GM18951 (cell line): ENCODE measurements around the gene EFHC2.

Experiments
- POLR2A ChIP-seq: IDR thresholded peaks from 4 replicates; pipeline ENCODE4 v1.6.1; 2011; ENCODE audit warnings: mild to moderate bottlenecking; ENCODE audit not compliant: insufficient read length, insufficient read depth; ENCODE audit errors: extremely low read depth
- in situ Hi-C: fragments of 300-500 bp; cut with MboI; formaldehyde crosslinking; loops from one replicate; pipeline ENCODE4 v1.12.0; 2022; ENCODE audit warnings: low sequenced_read_pairs, mixed read lengths, inconsistent platforms; ENCODE audit not compliant: unreplicated experiment

Gene EFHC2, protein sequence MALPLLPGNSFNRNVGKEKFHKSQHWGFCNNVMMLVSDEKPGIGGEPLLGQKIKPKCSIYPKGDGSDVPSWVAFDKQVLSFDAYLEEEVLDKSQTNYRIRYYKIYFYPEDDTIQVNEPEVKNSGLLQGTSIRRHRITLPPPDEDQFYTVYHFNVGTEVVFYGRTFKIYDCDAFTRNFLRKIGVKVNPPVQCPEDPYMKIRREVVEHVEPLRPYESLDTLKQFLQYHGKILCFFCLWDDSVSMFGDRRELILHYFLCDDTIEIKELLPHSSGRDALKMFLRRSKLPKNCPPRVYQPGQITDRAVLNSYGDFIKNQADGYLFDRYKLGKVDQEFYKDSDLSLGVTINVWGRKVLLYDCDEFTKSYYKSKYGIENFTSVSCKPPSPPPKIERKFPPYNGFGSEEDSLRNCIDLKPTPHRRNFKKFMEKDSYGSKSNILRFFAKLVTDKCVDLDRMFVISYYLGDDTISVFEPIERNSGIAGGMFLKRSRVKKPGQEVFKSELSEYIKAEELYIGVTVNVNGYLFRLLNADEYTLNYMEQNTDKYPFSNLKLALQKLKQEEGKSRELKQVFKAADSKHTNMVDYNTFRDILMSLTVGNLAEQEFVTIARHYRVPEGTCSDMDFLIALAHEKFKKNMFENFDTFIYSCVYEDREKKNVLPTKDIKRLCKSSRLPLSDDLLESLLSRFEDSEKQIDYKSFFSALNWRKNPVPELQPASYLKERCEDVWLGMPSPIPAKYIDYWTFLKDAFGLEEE

DNA sequence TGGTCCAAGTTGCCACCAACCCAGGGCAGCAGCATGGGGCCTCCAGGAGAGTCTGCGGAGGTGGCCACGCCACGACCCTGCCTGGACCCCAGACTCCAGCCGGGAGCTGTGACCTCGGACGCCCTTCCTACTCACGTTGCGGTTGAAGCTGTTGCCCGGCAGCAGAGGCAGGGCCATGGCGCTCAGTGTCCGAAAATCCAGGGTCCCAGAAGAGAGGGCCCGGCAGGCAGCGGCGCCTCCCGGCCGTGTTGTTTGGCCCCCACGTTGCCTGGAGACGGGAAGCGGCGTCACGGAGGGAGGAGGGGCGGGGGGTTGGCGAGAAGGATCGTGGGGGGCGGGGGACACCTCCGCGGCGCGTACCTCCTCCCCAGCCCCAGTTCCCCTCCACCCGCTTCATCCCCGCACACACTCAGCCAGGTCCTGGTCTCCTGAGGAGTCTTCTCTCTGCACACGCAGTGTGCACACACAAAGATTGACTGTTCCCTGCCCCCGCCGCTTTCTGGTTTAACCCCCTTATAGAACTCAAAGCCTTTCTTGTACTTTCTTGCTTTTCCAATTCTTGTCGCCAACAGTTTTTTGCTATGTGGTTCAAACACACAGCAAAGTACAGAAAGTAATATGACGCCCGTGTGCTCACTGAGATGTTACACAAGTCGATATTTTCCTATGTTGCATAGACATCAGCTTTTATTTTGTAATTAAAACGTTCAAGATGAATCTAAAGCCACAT, at the start of gene EFHC2:
TSS of gene EFHC2 (minus strand) at position 261 of the 730 bp plus-strand sequence. CDS start at position 177, 84 bp downstream.
- TF ChIP-seq POLR2A = no peak
- in situ Hi-C loops = no loop called here

DNA sequence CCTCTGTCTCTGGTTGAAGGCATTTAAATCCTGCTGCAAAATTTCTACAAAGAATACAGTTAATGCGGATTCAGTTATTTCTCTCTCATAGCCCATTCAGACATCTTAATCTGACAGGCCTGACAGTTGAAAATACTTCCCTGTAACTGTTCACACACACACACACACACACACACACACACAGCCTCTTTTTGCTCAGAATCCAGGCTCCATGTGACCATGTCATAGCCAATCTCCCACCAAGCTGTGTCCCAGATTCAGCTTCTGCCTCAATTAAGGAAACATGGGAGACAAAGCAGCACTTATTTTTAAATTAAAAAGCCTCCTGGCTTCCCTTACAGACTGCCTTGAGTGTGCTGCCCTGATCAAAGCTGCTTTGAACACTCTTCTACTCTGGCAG, 49.3 kb upstream of the EFHC2 start:
- TF ChIP-seq POLR2A = no peak
- in situ Hi-C loops = no loop called here

DNA sequence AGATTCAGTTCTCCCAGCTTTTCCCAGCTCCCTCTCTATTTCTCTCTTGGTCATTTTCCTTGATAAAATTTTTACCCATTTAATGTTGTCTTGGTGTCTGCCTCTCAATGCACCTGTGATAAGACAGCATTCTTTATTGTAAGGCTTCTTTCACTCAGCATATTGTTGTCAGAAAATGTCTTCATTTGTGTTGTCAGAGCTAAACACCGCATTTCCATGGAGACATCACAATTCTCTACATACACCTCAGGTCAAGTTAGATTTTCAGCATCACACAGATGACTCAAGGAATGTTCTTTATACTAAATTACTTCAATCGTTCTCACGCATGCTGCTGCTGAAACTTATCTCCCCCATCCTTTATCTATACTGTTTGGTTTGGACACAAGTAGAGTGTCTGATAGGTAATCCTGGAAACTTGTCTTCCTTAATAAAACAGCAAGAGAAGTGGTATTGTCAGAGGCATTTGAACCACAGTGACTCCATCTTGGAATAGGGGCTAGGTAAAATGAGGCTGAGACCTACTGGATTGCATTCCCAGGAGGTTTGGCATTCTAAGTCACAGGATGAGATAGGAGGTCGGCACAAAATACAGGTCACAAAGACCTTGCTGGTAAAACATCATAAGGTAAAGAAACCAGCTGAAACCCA, 41.3 kb upstream of the EFHC2 start:
- TF ChIP-seq POLR2A = no peak
- in situ Hi-C loops = no loop called here

DNA sequence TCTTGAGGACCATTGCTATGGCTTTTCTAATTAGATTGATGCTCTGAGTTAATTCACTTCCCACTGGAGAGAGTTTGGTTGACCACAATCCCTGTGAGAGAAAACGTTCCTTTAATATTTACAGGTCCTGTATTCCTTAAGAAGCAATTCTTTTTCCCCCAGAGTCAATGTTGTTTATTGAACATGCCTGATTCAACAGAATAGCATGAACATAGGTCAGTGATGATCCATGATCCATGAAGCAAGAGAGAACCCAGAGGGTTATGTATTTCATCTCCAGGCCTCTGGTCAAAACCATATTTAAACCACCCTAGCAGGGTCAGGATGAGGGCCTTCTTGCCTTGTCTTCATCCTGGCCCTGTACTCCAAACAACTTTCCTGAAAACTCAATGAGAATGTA, 39.4 kb upstream of the EFHC2 start:
- no peak for TF ChIP-seq POLR2A
- in situ Hi-C loops = no loop called here

DNA sequence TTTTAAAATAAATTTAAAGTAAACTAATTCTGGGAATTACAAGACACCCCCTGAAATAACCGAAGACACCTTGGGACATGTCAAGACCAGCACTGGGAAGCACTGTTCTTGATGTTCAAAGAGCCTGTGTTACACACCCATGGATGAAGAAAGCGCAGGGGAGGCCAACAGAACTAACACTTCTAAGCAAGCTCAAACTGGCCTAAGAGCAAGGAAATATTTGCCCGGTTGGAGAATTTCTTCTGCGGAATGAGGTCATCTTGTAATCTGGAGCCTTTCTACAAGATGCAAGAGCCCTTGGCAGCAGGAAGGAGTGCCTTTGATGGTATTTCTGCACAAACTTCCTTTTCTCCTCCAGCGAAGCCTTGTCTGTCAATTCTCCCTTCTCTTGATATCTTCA, 9.3 kb upstream of the EFHC2 start:
- no peak for TF ChIP-seq POLR2A
- in situ Hi-C loops = no loop called here

DNA sequence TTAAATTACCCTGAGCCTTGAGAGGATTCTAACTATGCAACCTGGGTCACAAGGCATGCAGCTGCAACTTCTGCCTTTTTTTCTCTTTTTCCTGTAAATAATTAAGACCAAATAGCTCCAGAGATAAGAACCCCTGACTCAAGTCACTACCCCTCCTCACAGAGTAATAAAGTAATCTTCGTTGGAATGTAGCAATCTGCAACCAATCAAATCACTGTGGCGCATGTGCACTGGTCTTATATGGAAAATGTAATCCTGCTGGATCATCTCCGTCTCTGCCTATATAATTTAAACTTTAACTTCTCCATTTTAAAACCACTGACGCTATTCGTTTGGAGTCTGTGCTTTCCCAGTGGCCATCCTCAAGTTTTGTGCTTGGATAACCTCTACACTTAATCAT, 6.1 kb upstream of the EFHC2 start:
- in situ Hi-C loops = no loop called here
- no peak for TF ChIP-seq POLR2A

DNA sequence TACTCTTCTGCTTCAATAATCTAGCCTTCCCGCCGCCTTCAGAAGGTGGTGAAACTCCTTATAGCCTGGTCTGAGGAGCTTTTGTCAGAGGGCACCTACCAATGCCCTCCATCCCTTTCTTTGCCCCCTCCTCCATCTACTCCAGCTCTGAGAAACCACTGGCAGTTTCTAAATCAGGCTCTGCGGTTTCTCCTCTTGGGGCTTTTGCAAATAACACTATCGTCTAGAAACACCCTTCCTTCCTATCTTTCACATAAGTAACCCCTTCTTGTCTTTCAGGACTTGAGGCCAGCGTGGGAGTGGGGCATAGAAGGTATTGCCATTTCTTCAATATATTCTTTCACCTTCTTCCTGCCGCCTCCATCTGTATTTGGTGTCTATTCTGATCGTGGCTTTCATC, 1.2 kb upstream of the EFHC2 start:
- in situ Hi-C loops = no loop called here
- TF ChIP-seq POLR2A = no peak

DNA sequence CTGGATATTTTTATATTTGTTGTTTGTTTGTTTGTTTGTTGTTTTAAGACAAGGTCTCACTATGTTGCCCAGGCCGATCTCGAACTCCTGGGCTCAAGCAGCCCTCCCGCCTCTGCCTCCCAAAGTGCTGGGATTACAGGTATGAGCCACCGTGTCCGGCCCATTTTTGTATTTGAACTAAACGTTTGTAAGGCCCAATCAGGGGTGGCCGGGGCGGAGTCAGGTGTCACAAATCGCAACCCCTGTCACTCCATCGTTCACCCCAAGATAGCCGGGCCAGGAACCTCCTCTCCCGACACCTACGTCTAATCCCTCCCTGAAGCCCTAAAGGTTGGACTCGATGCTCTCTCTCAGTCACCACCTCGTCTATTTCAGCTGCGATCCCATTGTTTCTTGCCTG, 722 bp upstream of the EFHC2 start:
- in situ Hi-C loops = no loop called here

DNA sequence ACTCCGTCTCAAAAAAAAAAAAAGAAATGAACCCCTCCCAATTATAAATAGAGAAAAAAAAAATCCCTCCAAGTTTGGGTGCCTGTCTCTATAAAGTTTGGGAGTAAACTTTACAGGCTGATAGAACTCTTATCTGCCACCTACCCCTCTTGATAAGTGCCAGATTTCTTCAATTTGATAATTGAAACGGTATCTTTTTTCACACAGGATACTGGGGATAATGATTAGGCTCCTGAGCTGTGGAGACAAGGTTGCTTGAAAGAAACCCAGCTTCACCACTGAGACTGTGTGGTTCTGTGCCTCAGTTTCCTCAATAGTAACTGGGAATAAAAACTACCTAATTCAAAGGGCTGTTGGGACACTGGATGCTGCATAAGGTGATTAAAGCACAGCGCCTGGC, 606 bp downstream of the EFHC2 start:
- TF ChIP-seq POLR2A = no peak
- in situ Hi-C loops = no loop called here

More for the DNA sequence above, 722 bp upstream of the EFHC2 start:
- TF ChIP-seq POLR2A = no peak

DNA sequence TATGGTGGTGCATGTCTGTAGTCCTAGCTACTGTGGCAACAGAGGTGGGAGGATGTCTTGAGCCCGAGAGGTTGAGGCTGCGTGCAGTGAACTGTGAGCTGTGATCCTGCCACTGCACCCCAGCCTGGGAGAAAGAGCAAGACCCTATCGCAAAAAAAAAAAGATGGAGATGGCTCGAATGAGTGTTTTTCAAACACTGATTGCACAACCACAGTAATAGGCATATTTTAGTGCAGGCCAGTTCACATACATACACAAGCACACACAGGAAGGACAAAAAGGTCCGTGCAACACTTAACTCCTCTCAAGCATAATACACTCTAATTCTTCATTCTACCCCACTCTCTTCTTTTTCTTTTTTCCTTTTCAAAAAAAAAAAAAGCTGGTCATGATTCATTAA, 5.1 kb downstream of the EFHC2 start:
- TF ChIP-seq POLR2A = no peak
- in situ Hi-C loops = no loop called here

DNA sequence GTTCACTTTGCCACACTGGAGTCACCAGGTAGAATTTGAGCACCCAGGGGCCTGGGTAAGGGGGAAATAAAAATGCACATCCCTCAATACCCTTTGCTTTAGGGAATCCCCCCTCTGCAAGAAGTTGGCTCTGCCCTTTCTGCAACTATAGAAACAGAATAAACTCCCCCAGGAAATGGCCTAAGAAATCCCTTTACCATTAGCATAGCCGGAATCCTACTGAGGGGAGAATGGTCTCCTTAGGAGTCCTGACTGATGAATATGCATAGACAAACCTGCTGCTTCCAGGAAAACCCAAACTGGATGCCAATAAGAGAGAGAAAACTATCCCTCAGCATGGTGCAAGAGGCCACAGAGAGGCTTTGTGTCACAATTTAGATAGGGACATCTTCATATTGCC, 11.0 kb downstream of the EFHC2 start:
- in situ Hi-C loops = no loop called here
- TF ChIP-seq POLR2A = no peak

DNA sequence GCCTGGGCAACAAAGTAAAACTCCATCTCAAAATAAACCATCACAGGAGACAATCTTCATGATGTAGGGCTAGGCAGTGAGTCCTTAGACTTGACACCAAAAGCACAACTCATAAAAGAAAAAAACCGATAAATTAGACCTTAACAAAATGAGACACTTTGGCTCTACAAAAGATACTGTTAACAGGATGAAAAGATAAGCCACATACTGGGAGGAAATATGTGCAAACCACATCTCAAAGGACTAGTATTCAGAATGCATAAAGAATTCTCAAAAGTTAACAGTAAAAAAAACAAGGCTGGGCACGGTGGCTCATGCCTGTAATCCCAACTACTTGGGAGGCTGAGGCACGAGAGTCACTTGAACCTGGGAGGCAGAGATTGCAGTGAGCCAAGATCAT, 13.2 kb downstream of the EFHC2 start:
- in situ Hi-C loops = no loop called here
- TF ChIP-seq POLR2A = no peak

DNA sequence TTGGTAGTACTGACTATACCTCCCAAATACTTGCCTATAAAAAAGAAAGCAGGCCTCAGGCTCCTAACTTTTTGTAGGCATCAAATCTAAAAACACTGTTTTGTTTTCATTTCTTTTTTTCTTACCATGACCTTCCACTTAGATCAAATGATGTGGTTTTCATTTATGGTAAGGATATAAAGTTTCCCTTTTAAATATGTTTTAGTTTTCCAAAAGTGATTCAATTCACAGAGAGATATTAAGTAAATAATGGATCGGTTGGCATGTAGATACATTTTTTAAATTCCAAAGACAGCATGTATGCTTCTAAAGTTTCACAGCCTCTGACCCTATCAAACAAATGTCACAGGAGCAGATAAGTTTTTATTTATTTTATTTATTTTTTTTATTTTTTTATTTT, 23.9 kb downstream of the EFHC2 start:
- no peak for TF ChIP-seq POLR2A
- in situ Hi-C loops = no loop called here

DNA sequence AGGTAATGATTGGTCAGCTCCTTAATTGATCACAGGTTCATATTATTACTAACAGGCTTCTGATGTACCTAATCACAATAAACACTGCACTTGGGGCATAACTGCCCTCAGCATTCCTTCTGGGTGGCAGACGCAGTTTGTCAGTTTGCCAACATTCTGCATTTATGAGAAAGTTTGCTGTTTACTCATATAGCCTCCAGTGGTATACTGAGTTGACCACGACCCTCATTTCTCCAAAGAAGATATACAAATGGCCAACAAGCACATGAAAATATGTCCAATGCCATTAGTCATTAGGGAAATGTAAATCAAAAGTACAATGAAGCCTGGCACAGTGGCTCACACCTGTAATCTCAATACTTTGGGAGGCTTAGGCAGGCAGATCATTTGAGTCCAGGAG, 26.3 kb downstream of the EFHC2 start:
- TF ChIP-seq POLR2A = no peak
- in situ Hi-C loops = no loop called here
